GM19328 (cell line): Measurements from ENCODE around the gene RBM18.

ENCODE experiments used
- ATAC-seq: cut with Tn5 transposase; IDR thresholded peaks from one replicate; pipeline ENCODE4 v1.9.1; 2021; ENCODE audit warnings: mild to moderate bottlenecking, moderate library complexity; ENCODE audit not compliant: unreplicated experiment

The RBM18 gene

GRCh38 chr9:122206118-122207046, 58.3 kb downstream of the RBM18 start:
- ATAC-seq, result no peak

GRCh38 chr9:122205176-122205575, 59.5 kb downstream of the RBM18 start:
- ATAC-seq, result no peak

GRCh38 chr9:122204491-122204890, 60.1 kb downstream of the RBM18 start:
- no peak for ATAC-seq

- ATAC-seq, result no peak
Observed at GRCh38 chr9:122204055-122204454, 60.6 kb downstream of the RBM18 start.

GRCh38 chr9:122202111-122202510, 62.5 kb downstream of the RBM18 start:
- no peak for ATAC-seq

GRCh38 chr9:122201641-122202040, 63.0 kb downstream of the RBM18 start:
- ATAC-seq, result no peak

- no peak for ATAC-seq
Observed at GRCh38 chr9:122200960-122201595, 63.6 kb downstream of the RBM18 start.

GRCh38 chr9:122197882-122198281, 66.8 kb downstream of the RBM18 start:
- ATAC-seq, result no peak

GRCh38 chr9:122197426-122197825, 67.2 kb downstream of the RBM18 start:
- no peak for ATAC-seq

- no peak for ATAC-seq
Observed at GRCh38 chr9:122195875-122196274, 68.8 kb downstream of the RBM18 start.

- no peak for ATAC-seq
Observed at GRCh38 chr9:122193651-122194050, 71.0 kb downstream of the RBM18 start.

GRCh38 chr9:122192914-122193525, 71.6 kb downstream of the RBM18 start:
- ATAC-seq, result no peak

GRCh38 chr9:122192261-122192875, 72.3 kb downstream of the RBM18 start:
- ATAC-seq, result no peak

GRCh38 chr9:122191584-122191983, 73.1 kb downstream of the RBM18 start:
- no peak for ATAC-seq

GRCh38 chr9:122190597-122191381, 73.9 kb downstream of the RBM18 start:
- ATAC-seq, result no peak

GRCh38 chr9:122188369-122188768, 76.3 kb downstream of the RBM18 start:
- no peak for ATAC-seq
